GM12892 (cell line): ENCODE results near the gene INPP4B.

Experiments
- POLR2A ChIP-seq: IDR thresholded peaks from 2 replicates; pipeline ENCODE4 v1.6.1; 2011; ENCODE audit warnings: low read depth, low read length, control low read depth
- POLR2AphosphoS5 ChIP-seq: IDR thresholded peaks from 2 replicates; pipeline ENCODE4 v1.6.1; 2011; ENCODE audit warnings: low read depth, low read length, control low read depth
- TAF1 ChIP-seq: IDR thresholded peaks from 2 replicates; pipeline ENCODE4 v1.6.1; 2011; ENCODE audit warnings: low read depth, mild to moderate bottlenecking, control low read depth, low read length, borderline replicate concordance

GRCh38 chr4:142408003-142408441 is 438.1 kb downstream of the INPP4B start:
- TF ChIP-seq POLR2A (no peak), POLR2AphosphoS5 (no peak), TAF1 (no peak)
